HG02798 (cell line): ENCODE results near the gene MEI4.

Source experiments
- ATAC-seq: cut with Tn5 transposase; IDR thresholded peaks from one replicate; pipeline ENCODE4 v1.9.1; 2021; ENCODE audit warnings: mild to moderate bottlenecking; ENCODE audit not compliant: unreplicated experiment, poor library complexity

MEI4 gene

DNA sequence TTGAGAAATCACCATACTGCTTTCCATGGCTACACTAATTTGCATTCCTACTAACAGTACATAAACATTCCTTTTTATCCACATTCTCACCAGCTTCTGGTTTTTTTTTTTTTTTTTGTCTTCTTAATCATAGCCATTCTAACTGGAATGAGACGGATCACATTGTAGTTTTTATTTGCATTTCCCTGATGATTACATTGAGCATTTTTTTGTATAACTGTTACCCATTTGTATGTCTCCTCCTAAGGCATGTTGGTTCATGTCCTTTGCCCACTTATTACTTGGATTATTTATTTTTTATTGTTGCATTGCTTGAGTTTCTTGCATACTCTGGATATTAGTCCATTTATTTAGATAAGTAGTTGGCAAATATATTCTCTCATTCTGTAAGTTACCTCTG, 258.0 kb downstream of the MEI4 start:
- no peak for ATAC-seq

DNA sequence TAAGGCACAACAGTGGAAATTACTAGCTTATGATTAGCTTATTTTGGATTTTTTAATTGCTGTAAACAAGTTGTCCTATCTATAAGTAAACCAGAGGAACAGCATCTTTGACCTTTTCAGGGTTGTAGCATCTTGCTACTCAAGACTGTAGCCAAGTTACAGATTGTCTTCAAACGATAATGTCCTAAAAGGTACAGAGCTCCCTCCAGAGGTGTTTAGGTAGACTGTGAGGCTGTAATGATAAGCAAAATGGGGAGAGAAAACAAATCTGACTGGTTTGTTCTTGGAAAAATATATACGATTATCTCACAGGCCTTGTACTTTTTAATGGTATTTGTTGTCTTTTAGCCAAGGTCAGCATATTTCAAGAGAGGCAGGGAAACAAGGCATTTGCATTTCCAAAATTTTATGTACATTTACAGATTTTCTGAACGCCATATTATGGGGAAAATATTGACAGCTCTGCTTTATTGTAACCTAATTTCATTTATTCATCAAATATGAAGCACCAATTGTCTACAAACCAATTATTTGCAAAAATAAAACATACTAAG, 273.4 kb downstream of the MEI4 start:
- ATAC-seq = no peak

DNA sequence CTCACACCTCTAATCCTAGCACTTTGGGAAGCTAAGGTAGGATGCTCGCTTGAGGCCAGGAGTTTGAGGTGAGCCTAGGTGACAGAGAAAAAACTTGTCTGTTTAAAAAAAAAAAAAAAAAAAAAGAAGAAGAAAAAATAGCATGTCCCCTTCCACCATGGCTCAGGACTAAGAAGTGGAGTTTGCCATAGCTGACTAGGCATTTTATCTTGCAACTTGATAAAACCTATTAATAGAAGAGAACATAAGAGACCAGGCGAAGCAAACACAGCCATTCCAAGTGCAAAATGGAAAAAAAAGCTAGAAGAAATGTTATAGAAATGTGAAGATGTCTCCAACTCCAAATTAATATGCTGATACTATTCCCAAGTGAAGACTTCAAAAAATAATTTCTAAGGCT, 277.5 kb downstream of the MEI4 start:
- no peak for ATAC-seq

DNA sequence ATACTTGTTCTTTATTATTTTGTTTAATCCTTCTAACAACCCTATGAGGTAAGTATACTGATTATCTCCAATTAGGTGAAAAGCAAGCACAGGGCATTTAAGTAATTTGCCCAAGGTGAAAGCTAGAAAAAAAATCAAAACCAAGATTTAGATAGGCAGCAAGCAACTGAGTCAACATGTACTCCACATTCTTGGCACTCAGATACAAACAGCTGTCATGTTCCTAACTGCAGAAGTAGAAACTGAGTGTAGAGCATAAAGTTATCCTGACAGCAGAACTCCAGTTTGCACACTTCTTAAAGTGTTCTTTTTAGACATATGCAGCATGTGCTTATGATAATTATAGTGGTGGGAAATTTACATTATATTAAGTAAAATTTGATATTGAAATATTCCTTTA, 278.1 kb downstream of the MEI4 start:
- ATAC-seq = no peak

DNA sequence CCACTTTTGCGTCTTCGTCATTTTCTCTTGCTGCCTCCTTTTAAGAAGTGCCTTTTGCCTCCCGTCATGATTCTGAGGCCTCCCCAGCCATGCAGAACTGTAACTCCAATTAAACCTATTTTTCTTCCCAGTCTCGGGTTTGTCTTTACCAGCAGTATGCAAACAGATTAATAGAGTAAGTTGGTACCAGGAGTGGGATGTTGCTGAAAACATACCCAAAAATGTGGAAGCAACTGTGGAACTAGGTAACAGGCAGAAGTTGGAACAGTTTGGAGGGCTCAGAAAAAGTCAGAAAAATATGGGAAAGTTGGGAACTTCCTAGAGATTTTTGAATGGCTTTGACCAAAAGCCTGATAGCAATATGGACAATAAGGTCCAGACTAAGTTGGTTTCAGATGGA, 309.2 kb downstream of the MEI4 start:
- ATAC-seq = no peak

DNA sequence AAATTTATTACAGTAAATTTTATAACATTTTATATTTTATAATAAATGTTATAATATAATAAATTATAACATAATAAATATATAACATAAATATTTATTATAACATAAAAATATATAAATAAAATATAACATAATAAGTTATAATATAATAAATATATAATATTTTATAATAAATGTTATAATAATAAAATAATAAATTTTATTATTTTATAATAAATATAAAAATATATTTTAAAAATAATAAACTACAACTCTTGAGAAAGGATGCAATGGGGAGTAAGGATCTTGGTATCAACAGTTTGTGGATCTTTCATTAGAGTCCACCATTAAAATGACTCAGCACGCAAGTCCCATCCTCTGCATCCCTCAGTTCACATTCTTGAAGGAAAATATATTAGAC, 312.6 kb downstream of the MEI4 start:
- no peak for ATAC-seq

DNA sequence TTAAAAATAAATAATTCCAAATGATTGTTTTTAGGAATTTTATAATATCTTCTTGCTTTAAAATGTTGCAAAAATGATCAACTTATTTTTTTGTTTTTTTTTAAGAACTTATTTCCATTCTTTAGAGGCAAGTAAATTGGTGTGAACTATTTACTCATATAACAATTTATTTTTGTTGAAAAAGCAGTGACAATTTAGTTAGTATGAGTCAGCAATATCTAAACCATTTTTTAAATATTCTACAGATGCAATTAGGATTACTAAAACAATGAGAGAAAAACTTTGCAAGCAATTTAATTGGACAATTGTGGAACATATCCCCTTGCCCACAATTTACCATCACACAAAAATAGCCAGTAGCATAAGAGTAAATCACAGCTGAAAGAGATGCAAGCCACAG, 319.5 kb downstream of the MEI4 start:
- ATAC-seq = no peak
